Vagina (tissue), 2 donors: Measurements from ENCODE around the gene ANO9. TPM values are rescaled to one million over a fixed set of nuclear protein-coding genes. Genes with fewer than 3 reads are reported as not detected.
"Not testable (repeated sequence)": the region's sequence is repeated elsewhere in the genome, so short reads cannot be mapped to it uniquely, and the experiment has no call there.

Experiments used
- DNase-seq, 2 donors: peaks; one replicate each; pipeline ENCODE4 v3.0.0-alpha.2; 2017; ENCODE audit errors: extremely low spot score in 2 of 2
- H3K27ac ChIP-seq: fragments of 200-600 bp; sonication (generic); one replicate; pipeline ENCODE4 v1.5.1; 2019
- H3K27me3 ChIP-seq: fragments of 200-600 bp; sonication (generic); one replicate; pipeline ENCODE4 v1.5.1; 2019
- H3K36me3 ChIP-seq, 2 donors: fragments of 200-600 bp; sonication (generic); one replicate each; pipeline ENCODE4 v1.5.1; 2017 to 2019
- H3K4me1 ChIP-seq: fragments of 200-600 bp; sonication (generic); one replicate; pipeline ENCODE4 v1.5.1; 2019
- H3K4me3 ChIP-seq, 2 donors: fragments of 200-600 bp; sonication (generic); 1 replicate in 1 of 2; 2 replicates in 1 of 2; pipeline ENCODE4 v1.5.1; 2016 to 2019
- H3K9me3 ChIP-seq: fragments of 200-600 bp; sonication (generic); one replicate; pipeline ENCODE4 v1.5.1; 2019
- CTCF ChIP-seq, 3 experiments: fragments of 450-650 bp in 2 of 3; fragments of 200-600 bp in 1 of 3; sonication (generic) in 1 of 3; IDR thresholded peaks; one replicate each; pipeline ENCODE4 v1.5.1; 2017 to 2019; ENCODE audit warnings: antibody characterized with exemption in 3 of 3, mild to moderate bottlenecking in 2 of 3, moderate library complexity in 2 of 3
- POLR2A ChIP-seq, 2 donors: fragments of 450-650 bp; IDR thresholded peaks; one replicate each; pipeline ENCODE4 v1.6.1; 2017; ENCODE audit warnings: antibody characterized with exemption in 2 of 2, mild to moderate bottlenecking in 2 of 2, moderate library complexity in 2 of 2
- POLR2AphosphoS5 ChIP-seq, 2 donors: sonication (generic); formaldehyde crosslinking; IDR thresholded peaks; one replicate each; pipeline ENCODE4 v1.9.0; 2017; ENCODE audit warnings: antibody characterized with exemption in 2 of 2, mild to moderate bottlenecking in 2 of 2, low read depth in 1 of 2; ENCODE audit not compliant: insufficient read depth in 1 of 2
- intact Hi-C: fragments of 100-400 bp; cut with DNase I; formaldehyde crosslinking; loops from one replicate; pipeline ENCODE4 v1.15.1; 2023
- total RNA-seq: library from RNA; depleted of rRNA; stranded (reverse); fragments of >200 nt; gene quantifications from one replicate; pipeline ENCODE4 v1.2.3, GENCODE V29; 2016

The ANO9 gene
- total RNA-seq, 1 donor from 2014 or later, result 12.0 TPM

GRCh38 chr11:429391-429790, 12.4 kb downstream of the ANO9 start:
- no peak for TF ChIP-seq POLR2AphosphoS5 (IDR thresholded peaks at IDR 0.05; ENCODE audit: insufficient read depth in 1 of 2, low read depth in 1 of 2)
- TF ChIP-seq POLR2A (IDR thresholded peaks at IDR 0.05), result no peak
- no peak for TF ChIP-seq CTCF (IDR thresholded peaks at IDR 0.05)
- H3K36me3 ChIP-seq, result no peaks in the 10 kb centered on the region
- intact Hi-C loops, result no loop called here

GRCh38 chr11:428295-428694, 13.5 kb downstream of the ANO9 start:
- H3K27me3 ChIP-seq, result no peaks in the 10 kb centered on the region
- intact Hi-C loops, result no loop called here
- DNase-seq, result no peak

More at GRCh38 chr11:429391-429790, 12.4 kb downstream of the ANO9 start:
- Histone ChIP-seq H3K4me3 (no peak overlapping the region), H3K4me1 (no peaks in the 10 kb centered on the region), H3K9me3 (no peaks in the 10 kb centered on the region), H3K27ac (no peak overlapping the region), H3K27me3 (no peaks in the 10 kb centered on the region)
- DNase-seq, result no peak

GRCh38 chr11:426851-427250, 15.0 kb downstream of the ANO9 start:
- intact Hi-C loops, result no loop called here
- Histone ChIP-seq H3K4me3 (no peak overlapping the region), H3K9me3 (no peaks in the 10 kb centered on the region), H3K27me3 (no peaks in the 10 kb centered on the region), H3K36me3 (no peaks in the 10 kb centered on the region), H3K4me1 (no peaks in the 10 kb centered on the region), H3K27ac (no peak overlapping the region)
- no peak for DNase-seq
- TF ChIP-seq POLR2A (IDR thresholded peaks at IDR 0.05), result no peak
- no peak for TF ChIP-seq POLR2AphosphoS5 (IDR thresholded peaks at IDR 0.05; ENCODE audit: insufficient read depth in 1 of 2, low read depth in 1 of 2)
- TF ChIP-seq CTCF (IDR thresholded peaks at IDR 0.05), result no peak

More at GRCh38 chr11:428295-428694, 13.5 kb downstream of the ANO9 start:
- H3K36me3 ChIP-seq, result no peaks in the 10 kb centered on the region
- no peak overlapping the region for H3K4me3 ChIP-seq
- TF ChIP-seq CTCF (IDR thresholded peaks at IDR 0.05) (no peak), POLR2AphosphoS5 (IDR thresholded peaks at IDR 0.05; ENCODE audit: insufficient read depth in 1 of 2, low read depth in 1 of 2) (no peak), POLR2A (IDR thresholded peaks at IDR 0.05) (no peak)
- H3K27ac ChIP-seq, result no peak overlapping the region
- no peaks in the 10 kb centered on the region for H3K9me3 ChIP-seq
- H3K4me1 ChIP-seq, result no peaks in the 10 kb centered on the region

GRCh38 chr11:425301-425700, 16.5 kb downstream of the ANO9 start:
- H3K27me3 ChIP-seq, result no peaks in the 10 kb centered on the region
- TF ChIP-seq POLR2AphosphoS5 (IDR thresholded peaks at IDR 0.05; ENCODE audit: insufficient read depth in 1 of 2, low read depth in 1 of 2) (no peak), POLR2A (IDR thresholded peaks at IDR 0.05) (no peak), CTCF (IDR thresholded peaks at IDR 0.05) (no peak)
- intact Hi-C loops, result no loop called here

GRCh38 chr11:424766-425165, 17.0 kb downstream of the ANO9 start:
- H3K9me3 ChIP-seq, intact Hi-C loops, H3K4me1 ChIP-seq, DNase-seq, H3K27ac ChIP-seq, H3K4me3 ChIP-seq, H3K27me3 ChIP-seq, H3K36me3 ChIP-seq: not testable (repeated sequence)

More at GRCh38 chr11:425301-425700, 16.5 kb downstream of the ANO9 start:
- no peaks in the 10 kb centered on the region for H3K36me3 ChIP-seq
- DNase-seq, result no peak
- no peak overlapping the region for H3K27ac ChIP-seq
- no peaks in the 10 kb centered on the region for H3K4me1 ChIP-seq
- no peaks in the 10 kb centered on the region for H3K9me3 ChIP-seq
- H3K4me3 ChIP-seq, result no peak overlapping the region

- no peak overlapping the region for H3K4me3 ChIP-seq
- no peak for DNase-seq
- H3K36me3 ChIP-seq, result no peaks in the 10 kb centered on the region
- no peaks in the 10 kb centered on the region for H3K4me1 ChIP-seq
- H3K9me3 ChIP-seq, result no peaks in the 10 kb centered on the region
- no peak for TF ChIP-seq POLR2A (IDR thresholded peaks at IDR 0.05)
- no peak for TF ChIP-seq CTCF (IDR thresholded peaks at IDR 0.05)
- no peak for TF ChIP-seq POLR2AphosphoS5 (IDR thresholded peaks at IDR 0.05; ENCODE audit: insufficient read depth in 1 of 2, low read depth in 1 of 2)
- no peak overlapping the region for H3K27ac ChIP-seq
- intact Hi-C loops, result no loop called here
- H3K27me3 ChIP-seq, result no peaks in the 10 kb centered on the region
Measured at GRCh38 chr11:424232-424631, 17.6 kb downstream of the ANO9 start.
